ENCODE results near the gene MAD1L1.

- TF ChIP-seq KLF17 (tag by site-specific recombination; IDR thresholded peaks at IDR 0.05) (no peak), MYNN (tag by site-specific recombination; IDR thresholded peaks at IDR 0.05; ENCODE audit: borderline replicate concordance) (no peak)
These were observed 133.4 kb downstream of the MAD1L1 start for GRCh38 chr7:2099048-2099957.

Data from HEK293 (cell line).